NCI-H1092 treated with DMSO at 0.1 percent for 48 hours (cell line): ENCODE data around the gene IFT27.

Source experiments
- DNase-seq: peaks from one replicate; lab custom pipeline; 2025; lab: John Stamatoyannopoulos, UW

The IFT27 gene

DNA sequence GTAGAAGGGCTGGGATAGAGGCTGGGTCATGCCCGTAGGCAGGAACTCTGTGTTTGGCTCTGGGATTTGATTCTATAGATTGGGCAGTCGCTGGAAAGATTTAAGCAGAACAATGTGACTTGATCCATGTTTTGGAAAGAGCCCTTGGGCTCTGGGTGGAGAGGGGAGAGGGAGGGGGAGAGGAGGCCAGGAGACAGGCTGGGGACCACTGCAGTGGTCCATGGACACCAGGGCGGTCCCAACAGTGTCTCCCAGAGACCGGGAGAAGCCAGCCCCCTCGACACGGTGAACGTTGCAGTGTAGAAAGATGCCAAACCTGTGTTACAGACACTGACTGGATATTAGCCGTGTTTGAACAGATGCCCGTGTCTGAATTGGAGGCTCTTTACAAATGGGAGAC, 21.5 kb upstream of the IFT27 start:
- no peak for DNase-seq

DNA sequence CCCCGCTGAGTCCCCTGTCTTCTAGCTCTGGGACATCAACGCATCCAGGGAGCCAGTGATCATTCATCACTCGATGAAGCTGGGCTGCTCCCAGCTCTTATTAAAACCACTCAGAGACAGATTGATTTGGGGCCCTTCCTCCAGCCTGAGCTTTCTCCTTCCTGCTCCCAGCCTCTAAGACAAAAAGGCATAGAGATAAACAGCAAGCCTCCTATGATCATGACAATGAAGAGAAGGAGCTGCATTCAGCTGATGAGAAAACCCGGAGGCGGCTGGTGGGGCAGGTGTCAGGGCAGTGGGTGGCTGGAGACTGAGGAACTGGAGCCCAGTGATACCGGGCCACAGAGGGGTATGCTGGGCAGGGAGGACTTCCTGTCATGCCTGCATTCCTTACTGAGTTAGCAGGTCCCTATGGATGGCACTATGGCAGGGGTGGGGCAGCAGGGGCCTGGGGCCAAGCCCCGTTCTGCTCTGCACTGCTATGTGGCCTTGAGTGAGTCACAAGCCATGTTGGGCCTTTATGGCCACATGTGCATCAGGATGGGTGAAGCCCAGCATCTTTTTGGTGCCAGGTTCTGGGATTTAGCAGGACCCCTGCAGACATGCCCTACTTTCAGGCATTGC, 20.7 kb upstream of the IFT27 start:
- DNase-seq, result no peak

DNA sequence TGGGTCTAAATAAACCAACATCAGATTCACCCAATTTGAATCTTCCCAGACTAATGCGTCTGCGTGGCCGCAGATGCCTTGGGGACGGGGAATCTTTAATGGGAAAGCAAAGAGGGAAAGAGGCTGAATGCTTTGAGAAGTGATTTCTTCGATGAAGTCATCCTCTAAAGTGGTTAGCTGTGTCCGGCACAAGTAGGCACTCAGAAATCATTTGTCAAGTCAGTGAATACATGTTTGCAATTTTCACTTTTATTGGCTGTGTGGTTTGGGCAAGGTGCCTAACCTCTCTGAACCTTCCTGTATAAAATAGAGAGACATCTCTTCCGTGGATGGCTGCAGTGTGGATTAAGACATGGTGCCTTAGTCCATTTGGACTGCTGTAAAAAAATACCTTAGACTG, 19.7 kb upstream of the IFT27 start:
- DNase-seq, result no peak

- no peak for DNase-seq
Observed at GRCh38 chr22:36790648-36791047, 14.7 kb upstream of the IFT27 start.

- DNase-seq, result no peak
Observed at GRCh38 chr22:36787204-36787988, 11.5 kb upstream of the IFT27 start.

- DNase-seq, result no peak
Observed at GRCh38 chr22:36783743-36784142, 7.8 kb upstream of the IFT27 start.

- DNase-seq, result peak; percentile 50
Observed at GRCh38 chr22:36781656-36782627, 6.0 kb upstream of the IFT27 start.

DNA sequence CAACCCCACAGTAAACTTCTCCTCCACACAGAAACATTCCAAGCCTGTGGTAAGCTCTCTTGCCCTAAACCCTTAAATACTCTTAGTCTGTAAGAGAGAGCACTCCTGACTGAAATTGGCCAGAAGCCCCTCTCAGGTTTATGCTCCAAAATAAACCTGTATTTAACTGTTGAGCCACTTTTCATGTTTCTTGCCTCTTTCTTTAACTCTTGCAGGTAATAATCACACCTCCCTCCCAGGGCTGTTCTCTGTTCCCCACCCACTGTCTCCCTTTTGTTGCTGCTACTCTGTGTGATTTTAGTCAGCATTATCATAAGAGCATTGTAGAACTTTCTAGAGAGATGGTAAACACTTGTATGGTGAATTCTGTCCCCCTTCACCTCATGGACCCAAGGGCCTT, 2.1 kb upstream of the IFT27 start:
- no peak for DNase-seq

DNA sequence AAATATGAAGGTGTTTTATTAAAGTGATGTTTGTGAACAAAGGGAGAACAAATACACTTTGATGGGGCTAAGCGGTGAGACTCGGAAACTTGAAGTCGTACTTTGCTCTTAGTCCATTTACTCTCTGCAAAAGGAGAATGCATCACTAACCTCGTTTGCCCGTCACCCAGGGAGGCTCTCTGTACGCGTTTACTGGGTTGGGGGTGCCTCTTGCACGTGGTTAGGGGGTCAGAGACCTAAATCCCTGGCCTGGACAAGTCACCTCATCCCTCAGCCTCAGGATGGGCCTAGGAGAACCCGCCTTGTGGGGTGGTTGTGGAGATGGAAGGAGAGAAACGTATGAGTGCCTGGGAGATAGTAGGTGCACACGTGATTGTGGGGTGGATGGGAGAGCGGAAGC, 803 bp upstream of the IFT27 start:
- no peak for DNase-seq

- DNase-seq, result peak; percentile 58
Observed at GRCh38 chr22:36775586-36775963, 344 bp downstream of the IFT27 start.

GRCh38 chr22:36773935-36774334, 2.0 kb downstream of the IFT27 start:
- DNase-seq, result peak; percentile 25

- no peak for DNase-seq
Observed at GRCh38 chr22:36772451-36772850, 3.5 kb downstream of the IFT27 start.

DNA sequence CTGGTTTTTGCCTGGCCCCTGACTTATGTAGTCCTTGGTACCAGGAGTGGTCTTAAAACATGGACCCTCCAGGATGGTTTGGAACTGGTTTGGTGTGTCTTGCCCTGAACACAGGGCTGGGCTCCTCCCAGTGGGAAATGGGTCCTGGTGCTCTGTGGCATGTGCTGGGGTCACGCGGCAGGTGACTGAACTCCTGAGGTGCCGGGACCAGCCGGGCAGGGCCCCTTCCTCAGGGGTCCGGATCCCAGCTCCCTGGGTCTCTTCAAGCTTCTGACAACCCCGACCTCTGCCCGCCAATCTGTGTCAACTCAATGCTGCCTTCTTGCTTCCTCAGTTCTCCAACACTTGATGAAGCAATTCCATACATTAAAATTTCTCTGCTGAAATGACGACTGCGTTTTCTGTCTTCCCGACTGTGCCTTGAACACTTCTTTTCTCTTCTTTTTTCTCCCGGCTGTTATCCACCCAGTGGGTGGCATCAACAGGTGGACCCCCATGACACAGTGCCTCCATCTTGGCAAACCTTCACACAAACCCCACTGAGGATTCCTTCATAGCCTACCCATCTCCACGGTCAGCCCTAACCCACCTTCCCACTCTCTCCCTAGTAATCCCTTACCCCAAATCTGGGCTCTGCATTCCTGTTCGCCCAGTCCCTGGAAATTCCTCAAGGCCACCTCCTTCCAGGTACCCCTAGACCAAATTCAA, 4.4 kb downstream of the IFT27 start:
- no peak for DNase-seq

- DNase-seq, result no peak
Observed at GRCh38 chr22:36770513-36771231, 5.2 kb downstream of the IFT27 start.

- no peak for DNase-seq
Observed at GRCh38 chr22:36769541-36770512, 6.1 kb downstream of the IFT27 start.

- DNase-seq, result no peak
Observed at GRCh38 chr22:36768616-36769015, 7.3 kb downstream of the IFT27 start.

DNA sequence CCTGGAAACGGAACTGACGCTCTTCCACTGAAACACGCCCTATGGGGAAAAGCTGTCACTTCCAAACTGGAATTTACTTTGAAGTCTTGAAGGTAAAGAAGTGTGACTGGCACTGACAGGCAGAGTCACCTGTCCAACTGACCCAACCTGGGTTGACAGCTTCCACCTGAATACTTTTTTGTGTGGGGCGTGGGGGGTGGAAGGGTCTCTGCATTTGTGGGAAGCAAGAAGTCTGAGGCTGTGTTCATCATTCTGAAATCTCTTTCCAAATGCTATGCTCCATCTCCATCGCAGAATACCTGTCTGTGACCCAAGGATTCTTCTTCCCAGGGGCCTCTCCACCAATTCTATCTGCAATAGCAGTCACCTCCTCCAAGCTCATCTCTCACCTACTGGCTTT, 7.8 kb downstream of the IFT27 start:
- no peak for DNase-seq

DNA sequence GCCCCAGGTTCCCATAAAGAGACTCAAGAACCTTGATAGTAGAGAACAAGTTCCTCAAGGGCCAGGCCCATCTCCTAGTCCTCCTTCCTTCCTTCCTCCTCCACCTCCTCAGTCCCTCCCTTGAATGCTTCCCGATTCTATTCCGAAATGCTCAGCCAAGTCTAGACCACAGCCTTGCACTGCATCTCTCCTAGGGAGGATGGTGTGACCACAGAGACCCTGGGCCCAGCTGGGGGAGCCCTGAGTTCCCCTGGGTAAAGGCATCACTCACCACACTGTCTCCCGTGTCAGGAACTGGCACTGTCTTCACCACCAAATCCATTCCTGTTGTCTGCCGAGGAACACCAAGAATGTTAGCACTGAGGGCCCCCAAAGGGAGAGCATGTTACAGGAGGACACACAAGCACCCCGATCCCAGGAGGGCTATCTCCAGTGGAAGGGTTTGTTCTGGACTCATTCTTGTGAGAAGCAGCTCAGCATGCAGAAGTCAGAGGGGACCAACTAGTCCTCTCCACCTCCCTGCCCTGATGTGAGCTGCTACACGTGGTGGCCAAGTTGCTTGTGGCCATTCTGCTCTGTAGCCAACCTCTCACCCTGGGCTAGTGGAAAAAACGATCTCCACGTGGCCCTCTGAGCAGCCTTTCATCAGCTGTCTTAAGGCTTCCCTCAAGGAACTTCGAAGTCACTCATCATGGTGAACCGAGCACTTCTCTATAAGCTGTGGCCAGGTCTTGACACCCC, 8.7 kb downstream of the IFT27 start:
- DNase-seq, result no peak

DNA sequence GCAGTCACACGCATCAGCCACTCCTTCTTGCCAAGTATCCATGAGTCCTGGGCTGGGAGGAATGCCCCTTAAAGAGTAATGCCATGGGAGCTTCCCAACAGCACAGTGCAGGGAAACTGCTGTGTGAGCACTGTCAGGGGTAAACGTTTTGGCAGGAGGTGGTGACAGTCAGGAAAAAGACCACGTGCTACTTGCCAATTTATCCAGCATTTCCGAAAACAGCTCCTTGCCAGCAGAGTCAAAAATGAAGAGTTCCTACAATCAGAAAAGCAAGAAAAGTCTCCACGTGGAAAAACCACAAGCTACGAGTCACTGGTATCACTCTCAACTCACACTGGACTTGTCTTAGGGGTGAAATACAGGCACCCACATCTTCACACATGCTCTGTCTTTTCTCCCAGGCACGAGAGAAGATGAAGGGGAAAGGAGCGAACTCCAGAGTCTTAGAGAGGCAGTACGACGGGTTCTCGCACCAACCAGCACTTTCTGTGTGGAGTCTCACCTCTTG, 9.9 kb downstream of the IFT27 start:
- no peak for DNase-seq
